ENCODE results near the gene PANX1. TPM values are rescaled to one million over a fixed set of nuclear protein-coding genes. Genes with fewer than 3 reads are reported as not detected.

The PANX1 gene
- total RNA-seq, 2 experiments from 2014 or later: 11.3 to 16.5 TPM

DNA sequence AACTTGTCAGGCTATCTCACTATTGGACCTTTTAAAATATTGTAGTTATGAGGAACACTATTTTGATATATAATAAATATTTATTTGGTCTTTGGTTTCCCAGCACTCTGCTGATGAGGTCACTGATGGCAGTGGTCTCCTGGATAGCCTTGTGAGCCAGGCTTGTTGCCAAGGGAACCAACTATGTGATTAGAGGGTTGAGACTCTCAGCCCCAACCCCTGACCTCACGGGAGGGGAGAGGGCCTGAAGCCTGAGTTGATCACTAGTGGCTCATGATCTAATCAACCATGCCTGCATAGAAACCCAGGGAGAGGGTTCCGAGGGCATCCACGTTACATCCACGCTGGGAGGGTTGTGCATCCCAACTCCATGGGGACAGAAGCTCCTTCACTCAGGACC, 10.8 kb downstream of the PANX1 start:
- no peak overlapping the region for H2AFZ ChIP-seq (ENCODE audit: low read length)
- peaks cover 11% of the 10 kb centered on the region; the same call in 1 of the 2 replicates for H3K79me2 ChIP-seq (ENCODE audit: insufficient read depth, low read depth, low read length)
- H3K9me3 ChIP-seq (ENCODE audit: low read length): no peaks in the 10 kb centered on the region
- H3K4me2 ChIP-seq (ENCODE audit: low read length): no peak overlapping the region
- intact Hi-C loops (cut with micrococcal nuclease; ENCODE audit: unreplicated experiment): no loop called here
- CTCF ChIA-PET (ENCODE audit: unreplicated experiment): interaction anchor here (1.3 kb wide), 1 partner anchor 10 kb away, joined by 4 read pairs; the partner anchor contains the start of gene PANX1
- peaks cover 6% of the 10 kb centered on the region for H3K4me1 ChIP-seq (ENCODE audit: insufficient read depth, low read length, poor library complexity, severe bottlenecking)
- no peak for DNase-seq (ENCODE audit: low spot score)
- POLR2A ChIA-PET: interaction anchor here (0.6 kb wide), 1 partner anchor 121 kb away, joined by 3 read pairs; no protein-coding TSS in a partner anchor
- H3K36me3 ChIP-seq (ENCODE audit: insufficient read depth, low read length): no peaks in the 10 kb centered on the region
- BruUV-seq (replicated peaks): no TSS peak
- H3K4me3 ChIP-seq (ENCODE audit: low read depth, low read length, poor library complexity, severe bottlenecking): no peak overlapping the region
- H3K9me2 ChIP-seq (ENCODE audit: insufficient read depth, low read length): no peaks in the 10 kb centered on the region
- peaks cover 11% of the 10 kb centered on the region; the same call in 1 of the 2 replicates for H4K20me1 ChIP-seq (ENCODE audit: insufficient read depth, low read length)
- no peak overlapping the region for H3K27ac ChIP-seq (ENCODE audit: low read depth, low read length, poor library complexity, severe bottlenecking)
- TF ChIP-seq EZH2phosphoT487 (IDR thresholded peaks at IDR 0.05; ENCODE audit: borderline replicate concordance, low read depth, low read length): no peak
- TF ChIP-seq, protein P1, sequence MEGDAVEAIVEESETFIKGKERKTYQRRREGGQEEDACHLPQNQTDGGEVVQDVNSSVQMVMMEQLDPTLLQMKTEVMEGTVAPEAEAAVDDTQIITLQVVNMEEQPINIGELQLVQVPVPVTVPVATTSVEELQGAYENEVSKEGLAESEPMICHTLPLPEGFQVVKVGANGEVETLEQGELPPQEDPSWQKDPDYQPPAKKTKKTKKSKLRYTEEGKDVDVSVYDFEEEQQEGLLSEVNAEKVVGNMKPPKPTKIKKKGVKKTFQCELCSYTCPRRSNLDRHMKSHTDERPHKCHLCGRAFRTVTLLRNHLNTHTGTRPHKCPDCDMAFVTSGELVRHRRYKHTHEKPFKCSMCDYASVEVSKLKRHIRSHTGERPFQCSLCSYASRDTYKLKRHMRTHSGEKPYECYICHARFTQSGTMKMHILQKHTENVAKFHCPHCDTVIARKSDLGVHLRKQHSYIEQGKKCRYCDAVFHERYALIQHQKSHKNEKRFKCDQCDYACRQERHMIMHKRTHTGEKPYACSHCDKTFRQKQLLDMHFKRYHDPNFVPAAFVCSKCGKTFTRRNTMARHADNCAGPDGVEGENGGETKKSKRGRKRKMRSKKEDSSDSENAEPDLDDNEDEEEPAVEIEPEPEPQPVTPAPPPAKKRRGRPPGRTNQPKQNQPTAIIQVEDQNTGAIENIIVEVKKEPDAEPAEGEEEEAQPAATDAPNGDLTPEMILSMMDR (conservative IDR thresholded peaks at IDR 0.05; ENCODE audit: low read length): no peak

GRCh38 chr11:94140154-94140655, 11.6 kb downstream of the PANX1 start:
- ChIA-PET CTCF (ENCODE audit: unreplicated experiment) (interaction anchor here (1.3 kb wide), 1 partner anchor 11 kb away, joined by 4 read pairs; the partner anchor contains the start of gene PANX1), POLR2A (interaction anchor here (0.6 kb wide), 1 partner anchor 70 kb away, joined by 3 read pairs; no protein-coding TSS in a partner anchor)
- Histone ChIP-seq H3K4me1 (ENCODE audit: insufficient read depth, low read length, poor library complexity, severe bottlenecking) (peaks cover under 1% of the 10 kb centered on the region), H3K4me3 (ENCODE audit: low read depth, low read length, poor library complexity, severe bottlenecking) (no peak overlapping the region), H3K9me2 (ENCODE audit: insufficient read depth, low read length) (no peaks in the 10 kb centered on the region), H3K79me2 (ENCODE audit: insufficient read depth, low read depth, low read length) (peaks cover 11% of the 10 kb centered on the region; the same call in 1 of the 2 replicates), H3K4me2 (ENCODE audit: low read length) (no peak overlapping the region), H3K36me3 (ENCODE audit: insufficient read depth, low read length) (no peaks in the 10 kb centered on the region), H3K9me3 (ENCODE audit: low read length) (no peaks in the 10 kb centered on the region), H2AFZ (ENCODE audit: low read length) (no peak overlapping the region), H4K20me1 (ENCODE audit: insufficient read depth, low read length) (peaks cover 10% of the 10 kb centered on the region; the same call in 1 of the 2 replicates), H3K27ac (ENCODE audit: low read depth, low read length, poor library complexity, severe bottlenecking) (no peak overlapping the region)
- no TSS peak for BruUV-seq (replicated peaks)
- intact Hi-C loops (cut with micrococcal nuclease; ENCODE audit: unreplicated experiment): no loop called here
- TF ChIP-seq, protein P1 (conservative IDR thresholded peaks at IDR 0.05; ENCODE audit: low read length): no peak
- no peak for TF ChIP-seq EZH2phosphoT487 (IDR thresholded peaks at IDR 0.05; ENCODE audit: borderline replicate concordance, low read depth, low read length)
- DNase-seq (ENCODE audit: low spot score): no peak
